ENCODE data around the gene SLC39A2. TPM values are rescaled to one million over a fixed set of nuclear protein-coding genes. Genes with fewer than 3 reads are reported as not detected.
"Not testable (repeated sequence)": the region's sequence is repeated elsewhere in the genome, so short reads cannot be mapped to it uniquely, and the experiment has no call there.

Gene SLC39A2
- total RNA-seq, 4 donors from 2014 or later = not detected

GRCh38 chr14:21040370-21040925 lies 41.4 kb downstream of the SLC39A2 start:
- TF ChIP-seq CTCF (IDR thresholded peaks at IDR 0.05) = no peak
- ATAC-seq (ENCODE audit: low FRiP score) (no peak), DNase-seq (ENCODE audit: low spot score) (no peak)

DNA sequence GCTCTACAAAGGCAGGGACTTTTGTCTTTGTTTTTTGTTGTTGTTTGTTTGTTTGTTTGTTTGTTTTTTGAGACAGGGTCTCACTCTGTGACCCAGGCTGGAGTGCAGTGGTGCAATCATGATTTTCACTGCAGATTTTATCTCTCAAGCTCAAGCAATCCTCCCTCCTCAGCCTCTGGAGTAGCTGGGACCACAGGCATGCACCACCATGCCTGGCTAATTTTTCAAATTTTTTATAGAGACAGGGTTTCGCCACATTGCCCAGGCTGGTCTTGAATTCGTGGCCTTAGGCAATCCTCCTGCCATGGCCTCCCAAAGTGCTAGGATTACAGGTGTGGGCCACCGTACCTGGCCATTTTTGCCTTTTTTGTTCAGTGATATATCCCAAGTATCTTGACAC lies 41.8 kb downstream of the SLC39A2 start:
- not testable (repeated sequence) for DNase-seq (ENCODE audit: low spot score); ATAC-seq (ENCODE audit: low FRiP score)

DNA sequence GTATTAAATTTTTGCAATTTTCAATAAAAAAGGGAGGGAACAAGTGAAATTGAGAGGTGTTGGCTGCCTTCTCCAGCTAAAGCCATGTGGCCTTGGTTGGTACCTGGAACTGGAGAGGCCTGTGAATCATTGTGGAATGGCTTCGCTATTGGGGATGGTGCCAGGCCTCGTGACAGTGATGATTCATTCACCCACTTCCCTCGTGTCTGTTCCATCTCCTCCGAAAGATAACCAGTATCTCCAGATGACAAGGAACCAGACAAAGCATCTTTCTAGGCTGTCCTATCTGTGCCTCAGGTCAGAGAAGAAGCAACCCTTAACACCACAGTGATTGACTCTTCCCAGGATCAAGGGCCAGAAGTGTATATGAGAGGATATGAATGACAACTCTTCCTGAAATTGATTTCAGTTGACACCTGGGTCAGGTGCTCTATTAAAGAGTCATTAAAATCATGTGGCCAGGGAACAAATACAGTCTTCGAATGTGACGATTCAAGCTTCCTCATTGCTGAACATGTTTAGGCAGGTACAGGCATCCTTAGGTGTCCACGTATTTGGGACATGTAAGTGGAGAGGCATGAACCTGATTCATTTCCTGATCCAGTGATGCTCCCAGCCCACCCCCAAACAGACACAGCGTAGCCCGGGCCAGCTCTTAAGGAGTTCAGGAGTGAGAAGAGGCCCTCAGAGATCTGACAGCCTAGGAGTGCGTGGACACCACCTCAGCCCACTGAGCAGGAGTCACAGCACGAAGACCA lies 42.8 kb downstream of the SLC39A2 start, which contains the start of gene RNASE7:
Gene RNASE7, plus strand, starts transcription at position 687 of the 758 bp plus-strand sequence. CDS start 631 bp downstream, outside the sequence.
- no peak for ATAC-seq (ENCODE audit: low FRiP score)
- TF ChIP-seq CTCF (IDR thresholded peaks at IDR 0.05) = no peak
- no peak for DNase-seq (ENCODE audit: low spot score)

DNA sequence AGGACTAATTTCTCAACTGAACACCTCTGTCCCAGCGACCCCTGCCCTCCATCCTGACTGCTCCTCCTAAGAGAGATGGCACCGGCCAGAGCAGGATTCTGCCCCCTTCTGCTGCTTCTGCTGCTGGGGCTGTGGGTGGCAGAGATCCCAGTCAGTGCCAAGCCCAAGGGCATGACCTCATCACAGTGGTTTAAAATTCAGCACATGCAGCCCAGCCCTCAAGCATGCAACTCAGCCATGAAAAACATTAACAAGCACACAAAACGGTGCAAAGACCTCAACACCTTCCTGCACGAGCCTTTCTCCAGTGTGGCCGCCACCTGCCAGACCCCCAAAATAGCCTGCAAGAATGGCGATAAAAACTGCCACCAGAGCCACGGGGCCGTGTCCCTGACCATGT lies 43.8 kb downstream of the SLC39A2 start:
- DNase-seq (ENCODE audit: low spot score) = no peak
- ATAC-seq (ENCODE audit: low FRiP score) = no peak
- TF ChIP-seq CTCF (IDR thresholded peaks at IDR 0.05) = no peak

DNA sequence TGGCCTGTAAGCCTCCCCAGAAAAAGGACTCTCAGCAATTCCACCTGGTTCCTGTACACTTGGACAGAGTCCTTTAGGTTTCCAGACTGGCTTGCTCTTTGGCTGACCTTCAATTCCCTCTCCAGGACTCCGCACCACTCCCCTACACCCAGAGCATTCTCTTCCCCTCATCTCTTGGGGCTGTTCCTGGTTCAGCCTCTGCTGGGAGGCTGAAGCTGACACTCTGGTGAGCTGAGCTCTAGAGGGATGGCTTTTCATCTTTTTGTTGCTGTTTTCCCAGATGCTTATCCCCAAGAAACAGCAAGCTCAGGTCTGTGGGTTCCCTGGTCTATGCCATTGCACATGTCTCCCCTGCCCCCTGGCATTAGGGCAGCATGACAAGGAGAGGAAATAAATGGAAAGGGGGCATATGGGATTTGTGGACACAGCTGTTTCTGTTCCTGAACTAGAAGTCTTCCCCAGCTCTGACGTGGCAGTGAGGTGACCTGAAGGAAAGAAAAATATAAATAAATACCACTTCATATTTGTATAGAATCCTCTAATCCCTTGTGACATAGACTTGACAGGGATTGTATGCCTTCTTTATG lies 44.4 kb downstream of the SLC39A2 start:
- DNase-seq (ENCODE audit: low spot score) = no peak
- TF ChIP-seq CTCF (IDR thresholded peaks at IDR 0.05) = no peak
- no peak for ATAC-seq (ENCODE audit: low FRiP score)

GRCh38 chr14:21043974-21044618 lies 45.0 kb downstream of the SLC39A2 start:
- no peak for TF ChIP-seq CTCF (IDR thresholded peaks at IDR 0.05)
- ATAC-seq (ENCODE audit: low FRiP score) (no peak), DNase-seq (ENCODE audit: low spot score) (no peak)

DNA sequence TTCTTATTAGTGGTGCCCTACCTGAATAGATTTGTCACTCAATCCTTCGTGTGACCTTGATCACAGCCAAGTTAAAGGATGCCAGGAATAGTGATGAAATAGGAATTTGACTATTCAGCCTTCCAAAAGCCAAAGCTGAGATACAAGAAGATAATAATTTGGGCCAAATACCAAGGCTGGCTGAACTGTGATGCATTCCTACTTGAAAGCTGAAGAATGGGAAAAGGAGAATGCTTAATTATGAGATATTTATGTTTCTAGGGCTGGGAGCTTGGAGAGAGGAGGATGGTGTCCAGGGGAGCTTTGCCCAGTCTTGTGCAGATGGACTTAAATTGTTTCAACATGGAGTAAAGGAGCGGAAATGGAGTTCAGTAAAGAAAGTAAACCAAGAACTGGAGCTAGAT lies 48.3 kb downstream of the SLC39A2 start:
- no peak for DNase-seq (ENCODE audit: low spot score)
- no peak for ATAC-seq (ENCODE audit: low FRiP score)
- no peak for TF ChIP-seq CTCF (IDR thresholded peaks at IDR 0.05)

All from omental fat pad (tissue), 4 donors.